ENCODE measurements around the gene LCAT.
"Not testable (repeated sequence)": the region's sequence is repeated elsewhere in the genome, so short reads cannot be mapped to it uniquely, and the experiment has no call there.

The LCAT gene

DNA sequence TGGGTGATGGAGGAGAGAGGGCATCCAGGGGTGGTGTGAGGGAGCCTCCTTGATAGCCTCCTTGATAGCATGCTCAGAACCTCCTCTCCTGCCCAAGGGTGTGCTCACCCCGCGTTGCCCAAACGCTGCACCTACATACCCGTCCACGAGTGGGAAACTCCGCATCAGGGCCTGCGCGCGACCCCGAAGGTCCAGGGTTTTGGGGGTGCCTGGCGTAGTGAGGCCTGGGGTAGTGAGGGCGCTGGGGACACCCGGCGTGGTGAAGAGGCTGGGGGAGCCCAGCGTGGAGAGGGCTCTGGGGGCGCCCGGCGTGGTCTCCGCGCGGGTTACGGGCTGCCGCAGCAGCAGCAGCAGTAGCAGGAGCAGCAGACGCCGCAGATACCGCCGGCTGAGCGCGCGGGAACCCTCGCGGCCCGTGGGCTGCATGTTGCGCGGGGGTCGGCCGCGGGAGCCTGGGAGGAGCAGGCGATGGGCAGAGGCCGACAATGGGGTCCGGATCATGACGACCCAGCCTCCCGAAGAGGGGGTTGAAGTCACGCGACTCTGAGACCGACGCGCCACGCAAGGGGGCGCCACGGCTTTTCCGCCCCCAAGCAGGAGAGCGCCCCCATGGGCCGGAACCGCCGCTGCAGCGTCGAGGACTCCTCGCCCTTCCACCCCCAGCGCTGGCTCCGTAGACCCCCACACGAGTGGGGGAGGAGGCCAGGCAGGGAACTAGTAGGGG lies 36.2 kb upstream of the LCAT start, which contains the start of gene DPEP3:
TSS of gene DPEP3 (minus strand) at position 545 of the 724 bp plus-strand sequence. CDS start at position 426, 119 bp downstream.
- no peaks in the 10 kb centered on the region for H3K4me1 ChIP-seq (ENCODE audit: control insufficient read depth, insufficient read depth, low read length)
- no peak for DNase-seq (ENCODE audit: low read depth)
- H3K27me3 ChIP-seq (replicated peaks; ENCODE audit: control insufficient read depth, insufficient read depth, low read length) = peaks cover 33% of the 10 kb centered on the region
- no peak within 1 kb of the TSS for H3K4me3 ChIP-seq (ENCODE audit: low read length)
- no peaks in the 10 kb centered on the region for H3K9me3 ChIP-seq (ENCODE audit: control insufficient read depth, low read length)
- no peak within 1 kb of the TSS for H3K9ac ChIP-seq (ENCODE audit: low read length)
- H3K36me3 ChIP-seq (ENCODE audit: control insufficient read depth, insufficient read depth, low read length, severe bottlenecking) = no peaks in the 10 kb centered on the region

DNA sequence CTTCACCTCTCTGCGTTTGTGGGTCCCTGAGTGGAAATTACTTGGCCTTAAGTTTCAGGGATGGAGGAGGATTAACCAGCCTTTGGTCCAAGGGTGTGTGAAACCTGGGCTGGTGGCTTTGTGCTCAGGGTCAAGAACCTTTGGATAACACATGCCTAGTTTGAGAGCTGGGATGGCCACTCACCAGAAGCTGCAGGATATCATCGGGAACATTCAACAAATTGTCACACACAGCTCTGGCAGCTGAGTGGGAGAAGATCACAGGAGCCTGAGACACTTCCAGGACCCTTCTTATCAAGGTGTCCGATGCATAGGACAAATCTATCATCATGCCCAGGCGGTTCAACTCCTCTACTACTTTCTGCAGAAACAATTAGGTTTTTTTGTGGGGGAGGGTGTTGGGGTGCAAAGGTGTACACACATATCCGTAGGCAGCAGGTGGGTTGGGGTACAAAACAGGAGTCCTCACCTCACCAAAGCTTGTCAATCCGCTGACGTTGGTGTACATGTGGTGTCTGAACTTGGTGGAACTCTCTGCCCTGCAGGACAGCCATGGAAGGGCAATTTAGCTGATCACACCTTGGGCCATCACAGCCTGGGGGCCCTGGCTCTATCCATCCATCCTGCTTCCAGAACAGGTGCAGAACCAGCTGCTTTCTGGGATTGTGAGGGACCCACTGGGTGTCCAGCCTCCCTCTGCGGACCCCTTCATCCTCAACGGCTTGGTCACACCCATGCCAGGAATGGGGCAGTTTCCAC lies 33.7 kb upstream of the LCAT start:
- Histone ChIP-seq H3K4me3 (ENCODE audit: low read length) (no peak overlapping the region), H3K4me1 (ENCODE audit: control insufficient read depth, insufficient read depth, low read length) (no peaks in the 10 kb centered on the region), H3K9ac (ENCODE audit: low read length) (no peak overlapping the region), H3K27me3 (replicated peaks; ENCODE audit: control insufficient read depth, insufficient read depth, low read length) (peaks cover 27% of the 10 kb centered on the region), H3K36me3 (ENCODE audit: control insufficient read depth, insufficient read depth, low read length, severe bottlenecking) (no peaks in the 10 kb centered on the region), H3K9me3 (ENCODE audit: control insufficient read depth, low read length) (no peaks in the 10 kb centered on the region)
- DNase-seq (ENCODE audit: low read depth) = no peak

DNA sequence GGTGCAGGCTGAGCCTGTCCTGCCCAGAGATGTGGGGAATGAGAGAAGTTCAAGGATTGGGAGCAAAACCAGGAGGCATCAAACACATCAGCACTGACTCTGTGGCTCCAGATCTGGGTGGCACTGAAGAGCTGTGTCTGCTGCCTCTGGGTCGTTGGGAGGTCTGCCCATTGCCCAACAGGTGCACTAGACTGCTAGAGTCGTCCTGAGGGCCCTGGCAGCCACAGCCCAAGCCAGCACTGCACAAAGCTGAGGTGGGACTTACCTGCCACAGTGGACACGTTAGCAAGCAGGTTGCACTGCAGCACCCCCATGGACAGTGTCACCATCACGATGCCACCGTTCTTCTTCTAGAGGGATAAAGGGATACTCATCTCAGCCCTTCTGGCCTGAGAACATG lies 33.1 kb upstream of the LCAT start:
- Histone ChIP-seq H3K4me1 (ENCODE audit: control insufficient read depth, insufficient read depth, low read length) (no peaks in the 10 kb centered on the region), H3K9ac (ENCODE audit: low read length) (no peak overlapping the region), H3K4me3 (ENCODE audit: low read length) (no peak overlapping the region), H3K27me3 (replicated peaks; ENCODE audit: control insufficient read depth, insufficient read depth, low read length) (peaks cover 27% of the 10 kb centered on the region), H3K9me3 (ENCODE audit: control insufficient read depth, low read length) (no peaks in the 10 kb centered on the region), H3K36me3 (ENCODE audit: control insufficient read depth, insufficient read depth, low read length, severe bottlenecking) (no peaks in the 10 kb centered on the region)
- DNase-seq (ENCODE audit: low read depth) = no peak

DNA sequence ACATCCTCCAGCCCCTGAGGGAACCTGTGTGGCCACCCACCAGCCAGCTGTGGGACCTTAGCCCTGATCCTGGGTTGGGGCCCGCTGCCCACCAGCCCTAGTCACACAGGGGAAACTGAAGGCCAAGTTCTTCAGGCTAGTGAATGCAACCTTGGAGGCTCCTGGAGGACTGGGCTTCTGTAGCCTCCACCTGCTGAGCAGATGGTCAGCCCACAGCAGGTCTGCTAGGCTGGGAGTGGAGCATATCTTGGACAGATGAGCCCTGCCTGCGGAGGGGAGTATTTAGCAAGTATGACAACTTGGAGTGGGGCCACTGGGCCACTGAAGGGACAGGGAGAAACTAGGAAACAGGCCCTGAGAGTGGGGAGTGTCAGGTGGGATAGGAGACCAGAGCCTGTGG lies 32.3 kb upstream of the LCAT start:
- peaks cover 27% of the 10 kb centered on the region for H3K27me3 ChIP-seq (replicated peaks; ENCODE audit: control insufficient read depth, insufficient read depth, low read length)
- H3K4me1 ChIP-seq (ENCODE audit: control insufficient read depth, insufficient read depth, low read length) = no peaks in the 10 kb centered on the region
- DNase-seq (ENCODE audit: low read depth) = no peak
- no peaks in the 10 kb centered on the region for H3K36me3 ChIP-seq (ENCODE audit: control insufficient read depth, insufficient read depth, low read length, severe bottlenecking)
- no peaks in the 10 kb centered on the region for H3K9me3 ChIP-seq (ENCODE audit: control insufficient read depth, low read length)
- H3K9ac ChIP-seq (ENCODE audit: low read length) = no peak overlapping the region
- H3K4me3 ChIP-seq (ENCODE audit: low read length) = no peak overlapping the region

DNA sequence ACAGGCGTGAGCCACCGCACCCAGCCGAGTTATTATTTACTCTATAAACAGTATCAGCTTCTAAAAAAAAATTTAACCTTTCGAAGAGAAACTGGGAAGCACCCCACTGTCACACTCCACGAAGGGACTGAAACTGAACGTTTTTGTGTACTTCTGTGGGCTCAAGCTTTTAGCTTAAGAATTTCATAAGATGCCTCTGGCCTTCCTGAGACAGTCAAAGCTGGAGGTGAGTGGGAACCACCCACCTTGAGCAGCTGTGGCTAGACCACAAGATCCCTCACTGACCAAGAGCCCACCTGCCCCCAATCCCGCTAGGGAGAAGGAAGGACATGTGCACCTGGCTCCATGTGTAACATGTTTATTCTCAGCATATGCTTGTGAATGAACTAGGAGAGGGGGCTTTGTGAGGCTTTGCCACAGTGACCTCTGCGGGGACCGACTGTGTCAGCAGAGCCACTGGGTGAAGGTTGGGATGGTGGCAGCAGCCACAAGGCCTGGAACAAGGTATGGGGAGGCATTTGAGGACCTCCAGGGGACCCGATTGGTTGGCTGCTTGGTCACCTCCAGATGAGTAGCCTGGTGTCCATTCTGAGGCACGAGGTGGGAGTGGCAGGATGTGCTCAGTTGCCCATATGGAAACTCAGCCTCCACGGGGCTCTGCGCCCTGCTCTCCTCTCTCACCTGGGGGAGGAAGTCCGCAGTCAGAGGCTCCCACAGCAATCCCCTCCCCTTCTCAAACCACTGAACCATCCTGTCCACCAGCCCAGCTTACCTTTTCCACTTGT lies 31.6 kb upstream of the LCAT start:
- Histone ChIP-seq H3K9me3 (ENCODE audit: control insufficient read depth, low read length) (no peaks in the 10 kb centered on the region), H3K36me3 (ENCODE audit: control insufficient read depth, insufficient read depth, low read length, severe bottlenecking) (no peaks in the 10 kb centered on the region), H3K9ac (ENCODE audit: low read length) (no peak overlapping the region), H3K27me3 (replicated peaks; ENCODE audit: control insufficient read depth, insufficient read depth, low read length) (peaks cover 25% of the 10 kb centered on the region), H3K4me3 (ENCODE audit: low read length) (no peak overlapping the region), H3K4me1 (ENCODE audit: control insufficient read depth, insufficient read depth, low read length) (no peaks in the 10 kb centered on the region)
- DNase-seq (ENCODE audit: low read depth) = no peak

DNA sequence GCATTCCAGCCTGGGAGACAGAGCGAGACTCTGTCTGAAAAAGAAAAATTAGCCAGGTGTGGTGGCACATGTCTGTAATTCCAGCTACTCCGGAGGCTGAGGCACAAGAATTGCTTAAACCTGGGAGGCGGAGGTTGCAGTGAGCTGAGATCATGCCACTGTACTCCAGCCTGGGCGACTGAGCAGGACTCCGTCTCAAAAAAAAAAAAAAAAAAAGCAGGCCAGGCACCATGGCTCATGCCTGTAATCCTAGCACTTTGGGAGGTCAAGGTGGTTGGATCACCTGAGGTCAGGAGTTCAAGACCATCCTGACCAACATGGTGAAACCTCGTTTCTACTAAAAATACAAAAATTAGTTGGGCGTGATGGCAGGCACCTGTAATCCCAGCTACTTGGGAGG lies 28.4 kb upstream of the LCAT start:
- not testable (repeated sequence) for H3K36me3 ChIP-seq (ENCODE audit: control insufficient read depth, insufficient read depth, low read length, severe bottlenecking); DNase-seq (ENCODE audit: low read depth); H3K4me3 ChIP-seq (ENCODE audit: low read length); H3K4me1 ChIP-seq (ENCODE audit: control insufficient read depth, insufficient read depth, low read length); H3K9ac ChIP-seq (ENCODE audit: low read length); H3K9me3 ChIP-seq (ENCODE audit: control insufficient read depth, low read length)
- H3K27me3 ChIP-seq (replicated peaks; ENCODE audit: control insufficient read depth, insufficient read depth, low read length) = peaks cover 11% of the 10 kb centered on the region

DNA sequence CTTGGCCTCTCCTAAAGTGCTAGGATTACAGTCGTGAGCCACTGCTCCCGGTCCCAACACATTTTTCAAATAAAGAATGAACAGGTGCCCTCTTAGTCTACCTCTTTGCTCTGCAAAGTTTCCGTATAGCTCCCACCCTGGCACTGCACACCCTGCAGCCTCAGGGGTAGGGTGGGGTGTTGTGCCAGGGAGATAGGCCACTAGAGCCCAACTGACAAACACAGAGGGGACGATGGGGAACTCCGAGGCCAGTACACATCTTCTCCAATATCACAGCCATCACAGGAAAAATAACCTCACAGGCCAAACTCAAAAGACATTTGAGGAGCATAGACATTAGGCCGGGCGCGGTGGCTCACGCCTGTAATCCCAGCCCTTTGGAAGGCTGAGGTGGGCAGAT lies 27.2 kb upstream of the LCAT start:
- Histone ChIP-seq H3K27me3 (replicated peaks; ENCODE audit: control insufficient read depth, insufficient read depth, low read length) (peaks cover under 1% of the 10 kb centered on the region), H3K36me3 (ENCODE audit: control insufficient read depth, insufficient read depth, low read length, severe bottlenecking) (no peaks in the 10 kb centered on the region), H3K4me1 (ENCODE audit: control insufficient read depth, insufficient read depth, low read length) (peaks cover 19% of the 10 kb centered on the region), H3K4me3 (ENCODE audit: low read length) (no peak overlapping the region), H3K9ac (ENCODE audit: low read length) (no peak overlapping the region), H3K9me3 (ENCODE audit: control insufficient read depth, low read length) (no peaks in the 10 kb centered on the region)
- DNase-seq (ENCODE audit: low read depth) = no peak

DNA sequence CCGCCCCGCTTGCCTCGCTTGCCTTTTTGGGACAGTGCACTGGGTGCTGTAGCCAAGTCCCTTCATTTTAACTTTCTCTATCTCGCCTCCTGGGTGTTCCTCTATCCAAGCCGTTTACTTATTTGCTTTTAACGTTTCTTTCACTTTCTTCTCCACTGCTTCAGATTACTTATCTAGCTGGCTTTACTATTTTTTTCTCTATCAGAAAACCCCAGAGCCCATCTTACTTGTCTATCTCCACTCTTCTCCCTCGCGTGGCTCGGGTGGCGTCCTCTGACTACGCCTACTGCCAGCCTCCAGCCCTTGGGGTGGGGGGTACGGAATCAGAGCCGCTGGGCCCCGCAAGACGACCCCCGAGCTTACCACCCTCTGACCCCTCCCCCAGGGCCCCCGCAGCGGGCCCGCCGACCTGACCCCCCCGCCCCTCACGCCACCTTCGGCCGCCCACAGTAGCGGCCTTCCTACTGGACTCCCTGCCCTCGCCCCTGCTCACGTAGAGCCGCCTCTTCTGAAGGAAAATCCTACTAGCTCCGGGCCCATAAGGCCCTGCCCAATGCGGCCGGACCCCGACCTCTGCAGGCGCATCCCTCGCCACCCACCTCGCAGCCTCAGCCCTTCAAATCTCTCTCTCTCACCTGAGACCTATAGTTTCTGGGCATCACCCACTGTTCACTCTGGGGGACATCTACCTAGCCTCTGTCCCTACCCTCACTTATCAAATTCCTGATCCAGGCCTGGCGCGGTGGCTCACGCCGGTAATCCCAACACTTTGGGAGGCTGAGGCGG lies 25.5 kb upstream of the LCAT start:
- H3K27me3 ChIP-seq (replicated peaks; ENCODE audit: control insufficient read depth, insufficient read depth, low read length) = no peaks in the 10 kb centered on the region

DNA sequence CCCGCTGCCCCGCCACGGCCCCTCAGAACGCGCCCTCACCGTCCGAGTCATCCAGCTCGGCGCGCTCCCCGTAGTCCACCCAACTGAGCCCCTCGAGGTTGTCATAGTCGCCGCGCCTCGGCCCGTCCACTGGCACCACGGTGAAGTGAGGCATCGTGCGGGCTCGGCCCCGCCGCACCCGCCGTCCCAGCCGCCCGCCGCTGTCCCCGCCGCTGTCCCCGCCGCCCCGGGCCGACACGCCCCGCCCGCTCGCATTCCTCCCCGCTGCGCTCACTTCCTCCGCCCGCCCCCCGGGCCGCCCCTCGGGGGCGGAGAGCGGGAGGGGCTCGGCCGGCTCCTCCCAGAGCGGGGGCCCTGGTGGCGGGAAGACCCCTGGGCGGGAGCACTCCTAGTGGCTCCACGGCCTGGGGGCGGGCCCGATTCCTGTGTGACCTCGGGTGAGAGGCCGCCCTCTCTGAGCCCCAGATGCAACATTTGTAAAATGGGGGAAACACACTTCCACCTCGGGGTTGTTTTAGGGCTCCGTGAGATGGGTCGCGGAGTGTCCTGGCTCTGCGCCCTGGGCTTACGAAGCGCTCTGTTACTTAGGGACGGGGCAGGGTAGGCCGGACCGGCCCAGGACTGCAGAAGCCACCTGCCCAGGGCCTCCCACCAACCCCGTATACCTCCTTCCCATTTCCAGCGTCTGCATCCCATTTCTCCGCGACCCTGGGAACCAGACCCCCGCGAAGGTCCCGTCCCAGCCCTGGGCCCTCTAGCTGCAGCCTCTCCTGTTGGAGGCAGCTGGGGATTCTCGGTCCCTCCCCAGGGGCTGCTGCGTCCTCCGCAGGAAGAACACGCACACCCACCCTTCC lies 24.7 kb upstream of the LCAT start, which contains the start of gene SLC12A4:
TSS of gene SLC12A4 (minus strand) at position 238 of the 854 bp plus-strand sequence. CDS start at position 154, 84 bp downstream.
- H3K9me3 ChIP-seq (ENCODE audit: control insufficient read depth, low read length) = no peaks in the 10 kb centered on the region
- peaks cover 41% of the 10 kb centered on the region for H3K4me1 ChIP-seq (ENCODE audit: control insufficient read depth, insufficient read depth, low read length)
- H3K36me3 ChIP-seq (ENCODE audit: control insufficient read depth, insufficient read depth, low read length, severe bottlenecking) = no peaks in the 10 kb centered on the region
- H3K9ac ChIP-seq (ENCODE audit: low read length) = peak within 1 kb of the TSS; percentile 97
- H3K27me3 ChIP-seq (replicated peaks; ENCODE audit: control insufficient read depth, insufficient read depth, low read length) = no peaks in the 10 kb centered on the region
- peak; percentile 92 for DNase-seq (ENCODE audit: low read depth)
- H3K4me3 ChIP-seq (ENCODE audit: low read length) = peak within 1 kb of the TSS; percentile 92

More for the DNA sequence above, 25.5 kb upstream of the LCAT start:
- Histone ChIP-seq H3K9ac (ENCODE audit: low read length) (peak overlapping the region; percentile 97), H3K36me3 (ENCODE audit: control insufficient read depth, insufficient read depth, low read length, severe bottlenecking) (no peaks in the 10 kb centered on the region), H3K4me1 (ENCODE audit: control insufficient read depth, insufficient read depth, low read length) (peaks cover 33% of the 10 kb centered on the region), H3K9me3 (ENCODE audit: control insufficient read depth, low read length) (no peaks in the 10 kb centered on the region), H3K4me3 (ENCODE audit: low read length) (peak overlapping the region; percentile 92)
- no peak for DNase-seq (ENCODE audit: low read depth)

DNA sequence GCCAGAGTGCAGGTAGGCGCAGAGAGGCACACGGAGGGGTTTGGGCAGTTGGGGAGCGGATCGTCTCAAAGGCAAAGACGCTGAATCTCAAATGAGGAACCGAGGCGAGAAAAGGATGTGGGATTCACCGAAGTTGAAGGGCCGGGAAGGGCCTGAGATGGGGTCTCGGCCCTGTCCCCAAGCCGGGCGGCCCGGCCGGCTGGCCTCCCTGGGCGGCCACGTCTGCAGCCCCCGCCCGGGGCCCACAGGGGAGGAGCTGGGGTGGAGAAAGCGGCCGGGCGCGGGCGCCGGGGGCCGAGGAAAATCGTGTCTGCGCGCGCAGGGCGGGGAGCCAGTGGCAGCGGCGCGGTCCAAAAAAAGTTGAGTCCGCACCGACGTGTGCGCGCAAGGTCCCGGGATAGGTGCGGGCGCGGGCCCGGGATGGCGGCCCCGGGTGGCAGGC lies 24.1 kb upstream of the LCAT start:
- Histone ChIP-seq H3K27me3 (replicated peaks; ENCODE audit: control insufficient read depth, insufficient read depth, low read length) (no peaks in the 10 kb centered on the region), H3K9ac (ENCODE audit: low read length) (peak overlapping the region; percentile 97), H3K9me3 (ENCODE audit: control insufficient read depth, low read length) (no peaks in the 10 kb centered on the region), H3K4me3 (ENCODE audit: low read length) (peak overlapping the region; percentile 92), H3K36me3 (ENCODE audit: control insufficient read depth, insufficient read depth, low read length, severe bottlenecking) (peaks cover under 1% of the 10 kb centered on the region), H3K4me1 (ENCODE audit: control insufficient read depth, insufficient read depth, low read length) (peaks cover 48% of the 10 kb centered on the region)
- peak; percentile 86 for DNase-seq (ENCODE audit: low read depth)
